ENCODE measurements around the gene TERB1.

The TERB1 gene

GRCh38 chr16:66801320-66802105 is at the start of gene TERB1:
TERB1 (minus strand) TSS chr16:66801584; CDS start chr16:66796798, 4,786 bp downstream.
- no peak for DNase-seq

- DNase-seq = no peak
Observed at GRCh38 chr16:66850115-66850815, 48.9 kb upstream of the TERB1 start.

GRCh38 chr16:66849549-66849948 is 48.2 kb upstream of the TERB1 start:
- no peak for DNase-seq

- DNase-seq = no peak
Observed at GRCh38 chr16:66849021-66849420, 47.6 kb upstream of the TERB1 start.

- DNase-seq = no peak
Observed at GRCh38 chr16:66848172-66848571, 46.8 kb upstream of the TERB1 start.

- no peak for DNase-seq
Observed at GRCh38 chr16:66847533-66848067, 46.2 kb upstream of the TERB1 start.

- no peak for DNase-seq
Observed at GRCh38 chr16:66846831-66847230, 45.4 kb upstream of the TERB1 start.

GRCh38 chr16:66846266-66846665 is 44.9 kb upstream of the TERB1 start:
- no peak for DNase-seq

- no peak for DNase-seq
Observed at GRCh38 chr16:66845791-66846221, 44.4 kb upstream of the TERB1 start.

- DNase-seq = no peak
Observed at GRCh38 chr16:66845080-66845410, 43.7 kb upstream of the TERB1 start.

GRCh38 chr16:66844342-66845079 is 43.1 kb upstream of the TERB1 start, which contains the start of gene CA7:
CA7 (plus strand) TSS chr16:66844414; CDS start chr16:66844488, 74 bp downstream.
- no peak for DNase-seq

GRCh38 chr16:66844009-66844341 is 42.6 kb upstream of the TERB1 start:
- DNase-seq = no peak

- no peak for DNase-seq
Observed at GRCh38 chr16:66843191-66843590, 41.8 kb upstream of the TERB1 start.

- DNase-seq = no peak
Observed at GRCh38 chr16:66842765-66843164, 41.4 kb upstream of the TERB1 start.

GRCh38 chr16:66841366-66841765 is 40.0 kb upstream of the TERB1 start:
- no peak for DNase-seq

- no peak for DNase-seq
Observed at GRCh38 chr16:66840883-66841282, 39.5 kb upstream of the TERB1 start.

- no peak for DNase-seq
Observed at GRCh38 chr16:66834746-66835145, 33.4 kb upstream of the TERB1 start.

- DNase-seq = no peak
Observed at GRCh38 chr16:66832661-66833305, 31.4 kb upstream of the TERB1 start.

- no peak for DNase-seq
Observed at GRCh38 chr16:66832190-66832589, 30.8 kb upstream of the TERB1 start.

GRCh38 chr16:66830422-66831404 is 29.3 kb upstream of the TERB1 start, which contains the start of gene NAE1:
NAE1 (minus strand) TSS chr16:66830976; CDS start chr16:66830899, 77 bp downstream.
- peak; percentile 72 to 77 for DNase-seq

- DNase-seq = no peak
Observed at GRCh38 chr16:66824006-66824405, 22.6 kb upstream of the TERB1 start.

GRCh38 chr16:66814734-66815133 is 13.3 kb upstream of the TERB1 start:
- DNase-seq = no peak

Data from Kasumi-1 (cell line).